CD4-positive, alpha-beta memory T cell (primary cell): ENCODE data around the gene XIST. TPM values are rescaled to one million over a fixed set of nuclear protein-coding genes. Genes with fewer than 3 reads are reported as not detected.

ENCODE experiments used
- CTCF ChIA-PET: fragments of 350-600 bp; sonication (Branson Sonifier 250); formaldehyde crosslinking; loops from one replicate; lab custom pipeline; 2021; ENCODE audit warnings: inconsistent platforms; ENCODE audit not compliant: partially characterized antibody; lab: Charles Lee
- POLR2A ChIA-PET: fragments of 350-600 bp; sonication (Branson Sonifier 250); formaldehyde crosslinking; loops from one replicate; lab custom pipeline; 2021; ENCODE audit not compliant: partially characterized antibody; lab: Charles Lee
- DNase-seq, 5 donors: peaks; one replicate each; pipeline versions ENCODE4 v3.0.0 to v3.0.0-alpha.2; 2020 to 2022; ENCODE audit warnings: mixed read lengths in 1 of 5
- H3K27ac ChIP-seq: one replicate; pipeline ENCODE4 v1.7.0; 2013; ENCODE audit warnings: low read depth, low read length
- H3K27me3 ChIP-seq: 2 replicates; pipeline ENCODE4 v1.7.0; 2013; ENCODE audit warnings: mild to moderate bottlenecking, low read length, moderate library complexity; ENCODE audit not compliant: insufficient read depth
- H3K36me3 ChIP-seq: 2 replicates; pipeline ENCODE4 v1.7.0; 2013; ENCODE audit warnings: mild to moderate bottlenecking, low read length, moderate library complexity; ENCODE audit not compliant: insufficient read depth
- H3K4me1 ChIP-seq: 2 replicates; pipeline ENCODE4 v1.7.0; 2013; ENCODE audit warnings: mild to moderate bottlenecking, low read length, moderate library complexity; ENCODE audit not compliant: insufficient read depth
- H3K4me3 ChIP-seq, 2 donors: one replicate each; pipeline ENCODE4 v1.7.0; 2013; ENCODE audit warnings: low read length in 2 of 2, mild to moderate bottlenecking in 1 of 2
- H3K9me3 ChIP-seq, 2 donors: one replicate each; pipeline ENCODE4 v1.7.0; 2013; ENCODE audit warnings: low read length in 2 of 2, control low read depth in 1 of 2; ENCODE audit not compliant: control insufficient read depth in 1 of 2
- H3K27ac Mint-ChIP-seq, 7 donors: one replicate each; pipeline ENCODE4 v1.8.0; 2020 to 2021; ENCODE audit warnings: mixed read lengths in 7 of 7, mild to moderate bottlenecking in 6 of 7, inconsistent platforms in 3 of 7, moderate library complexity in 3 of 7
- H3K27me3 Mint-ChIP-seq, 2 donors: one replicate each; pipeline ENCODE4 v1.8.0; 2020 to 2021; ENCODE audit warnings: mixed read lengths in 2 of 2
- H3K36me3 Mint-ChIP-seq, 2 donors: one replicate each; pipeline ENCODE4 v1.8.0; 2020 to 2021; ENCODE audit warnings: mixed read lengths in 2 of 2, inconsistent platforms in 1 of 2, mild to moderate bottlenecking in 1 of 2
- H3K4me1 Mint-ChIP-seq, 4 donors: one replicate each; pipeline ENCODE4 v1.8.0; 2020 to 2021; ENCODE audit warnings: mixed read lengths in 4 of 4, mild to moderate bottlenecking in 1 of 4
- H3K4me3 Mint-ChIP-seq, 8 donors: one replicate each; pipeline ENCODE4 v1.8.0; 2020 to 2021; ENCODE audit warnings: mixed read lengths in 8 of 8, mild to moderate bottlenecking in 7 of 8, moderate library complexity in 6 of 8, inconsistent platforms in 3 of 8
- H3K9me3 Mint-ChIP-seq, 8 donors: one replicate each; pipeline ENCODE4 v1.8.0; 2020 to 2021; ENCODE audit warnings: mixed read lengths in 8 of 8, mild to moderate bottlenecking in 5 of 8, inconsistent platforms in 3 of 8, moderate library complexity in 1 of 8
- intact Hi-C: fragments of 100-400 bp; cut with micrococcal nuclease; formaldehyde crosslinking; loops from one replicate; pipeline ENCODE4 v1.15.1; 2023
- polyA plus RNA-seq, 2 donors: library from polyadenylated mRNA; unstranded; fragments of 300-500 nt; fragmentation: Illumina TruSeq; gene quantifications; one replicate each; pipeline ENCODE4 v1.2.3, GENCODE V29; 2021
- total RNA-seq, 2 experiments: library from RNA; stranded (reverse); gene quantifications; one replicate each; pipeline ENCODE4 v1.2.3, GENCODE V29; 2021

XIST gene
- total and polyA plus RNA-seq, 4 experiments from 2014 or later: 8.1 to 13.0 TPM; not detected in 2

DNA sequence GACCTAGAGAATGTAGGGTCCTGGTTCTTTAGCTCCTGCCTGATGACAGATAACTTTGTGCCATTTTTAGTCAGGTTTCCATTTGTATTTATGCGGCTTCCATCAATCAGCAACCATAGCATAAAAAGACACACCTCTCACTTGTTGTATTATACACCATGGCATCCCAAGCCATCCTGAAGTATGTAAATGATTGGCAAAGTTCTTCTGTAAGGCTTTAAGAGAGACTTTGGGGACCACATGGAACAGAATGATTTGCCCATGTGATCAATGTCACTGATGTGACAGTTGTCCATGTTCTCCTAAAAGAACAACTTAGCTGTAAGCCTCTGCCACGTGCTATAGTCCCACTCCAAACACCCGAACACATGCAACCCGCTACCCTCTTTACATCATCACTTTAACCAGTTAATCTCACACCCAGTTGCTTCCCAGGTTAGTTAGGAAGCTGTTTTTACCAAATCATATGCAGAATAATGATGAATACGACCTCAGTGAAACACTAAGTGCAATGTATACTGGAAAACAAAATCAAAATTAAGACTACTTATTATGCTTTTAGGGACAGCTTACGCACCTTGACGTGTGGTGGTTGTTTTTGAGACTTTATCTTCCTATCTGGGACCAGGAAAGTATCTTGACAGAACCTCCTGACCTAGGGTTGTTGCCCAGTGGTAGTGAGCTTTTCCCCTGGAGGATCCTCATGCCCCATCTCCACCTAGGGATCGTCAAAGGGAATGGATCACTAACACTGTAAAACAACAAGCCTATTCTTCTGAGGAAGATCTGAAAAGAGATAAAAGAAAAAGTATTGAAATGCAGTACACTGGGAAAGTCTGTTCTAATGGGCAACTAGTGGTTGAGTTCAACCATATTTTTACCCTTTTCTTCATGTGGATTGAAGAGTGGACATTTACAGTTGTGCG lies 21.8 kb downstream of the XIST start:
- H3K9me3 ChIP-seq: no peaks in the 10 kb centered on the region
- no peaks in the 10 kb centered on the region for H3K4me1 ChIP-seq
- H3K27me3 ChIP-seq: no peaks in the 10 kb centered on the region
- no peak overlapping the region for H3K4me3 ChIP-seq
- Mint-ChIP-seq H3K36me3 (peaks cover 0 to 26% of the 10 kb centered on the region in 2 donors), H3K4me1 (peaks cover 0 to 20% (median 1%) of the 10 kb centered on the region in 4 donors), H3K27ac (no peak overlapping the region), H3K9me3 (no peaks in the 10 kb centered on the region), H3K4me3 (no peak overlapping the region), H3K27me3 (peaks cover 3 to 4% of the 10 kb centered on the region in 2 donors)
- DNase-seq: no peak
- no peak overlapping the region for H3K27ac ChIP-seq
- H3K36me3 ChIP-seq: no peaks in the 10 kb centered on the region
- POLR2A ChIA-PET: no interaction called here
- intact Hi-C loops: no loop called here
- CTCF ChIA-PET: no interaction called here

DNA sequence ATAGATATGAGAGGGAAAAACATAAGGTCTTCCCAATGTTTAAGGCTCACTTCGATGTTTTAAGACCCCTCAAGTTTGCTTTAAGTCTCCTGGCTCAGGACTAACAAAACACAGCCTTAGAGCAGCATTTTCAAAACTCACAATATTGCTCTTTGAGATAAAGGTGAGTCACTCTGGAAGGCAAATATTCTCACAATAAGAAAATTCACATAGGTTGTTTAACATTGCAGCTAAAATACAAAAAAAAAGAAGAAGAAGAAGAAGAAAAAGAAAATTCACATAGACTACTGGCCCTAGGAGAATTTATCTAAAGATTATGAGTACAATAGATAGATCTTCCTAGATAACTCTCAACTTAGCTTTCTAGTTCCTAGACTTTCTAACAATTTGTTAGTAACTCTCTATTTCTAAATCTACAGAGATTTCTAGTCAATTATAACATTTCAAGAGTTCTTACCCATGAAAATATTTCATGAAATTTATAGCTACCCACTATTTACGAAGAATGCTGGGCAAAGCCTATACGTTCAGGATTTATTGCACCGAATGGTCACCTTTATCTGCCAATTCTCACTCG lies 22.5 kb downstream of the XIST start:
- no peak overlapping the region for H3K27ac ChIP-seq
- H3K4me1 Mint-ChIP-seq: peaks cover 0 to 20% (median 1%) of the 10 kb centered on the region in 4 donors
- ChIA-PET CTCF (no interaction called here), POLR2A (no interaction called here)
- H3K9me3 Mint-ChIP-seq: no peaks in the 10 kb centered on the region
- H3K4me1 ChIP-seq: no peaks in the 10 kb centered on the region
- peaks cover 0 to 26% of the 10 kb centered on the region in 2 donors for H3K36me3 Mint-ChIP-seq
- H3K27ac Mint-ChIP-seq: no peak overlapping the region
- no peaks in the 10 kb centered on the region for H3K9me3 ChIP-seq
- intact Hi-C loops: no loop called here
- no peak for DNase-seq
- H3K27me3 Mint-ChIP-seq: peaks cover 2 to 3% of the 10 kb centered on the region in 2 donors
- H3K4me3 Mint-ChIP-seq: no peak overlapping the region
- H3K36me3 ChIP-seq: no peaks in the 10 kb centered on the region
- no peak overlapping the region for H3K4me3 ChIP-seq
- H3K27me3 ChIP-seq: no peaks in the 10 kb centered on the region

DNA sequence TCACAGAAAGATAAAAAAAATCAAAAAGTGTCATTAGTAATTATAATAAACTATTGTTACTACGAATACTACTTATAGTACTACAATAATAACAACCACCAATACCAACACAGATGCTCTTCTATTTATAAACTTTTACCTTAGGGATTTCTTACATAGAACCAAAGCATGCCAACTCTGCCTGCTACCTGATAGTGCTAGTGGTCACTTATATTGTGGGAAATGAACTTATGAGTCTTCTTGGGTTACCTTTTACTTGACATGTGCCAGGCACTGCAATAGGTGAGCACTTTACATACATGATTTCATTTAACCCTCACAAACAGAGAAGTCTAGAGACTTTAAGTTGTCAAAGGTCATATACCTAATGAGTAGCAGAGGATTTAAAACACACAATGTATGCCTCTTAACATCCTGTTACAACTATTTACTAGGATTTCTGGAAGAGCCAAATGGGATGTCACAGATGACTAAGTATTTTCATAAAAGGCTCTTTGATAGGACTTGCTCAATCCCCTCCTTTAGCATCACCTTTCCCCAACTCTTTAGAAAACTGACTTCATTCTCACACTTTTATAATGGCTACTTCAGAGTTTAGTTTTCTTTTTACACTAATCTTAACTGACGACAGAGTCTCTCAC lies 24.3 kb downstream of the XIST start:
- ChIA-PET CTCF (no interaction called here), POLR2A (no interaction called here)
- Mint-ChIP-seq H3K9me3 (no peaks in the 10 kb centered on the region), H3K27ac (no peak overlapping the region), H3K36me3 (peaks cover 0 to 30% of the 10 kb centered on the region in 2 donors), H3K4me1 (peaks cover 0 to 18% (median 1%) of the 10 kb centered on the region in 4 donors), H3K27me3 (peaks cover 1 to 4% of the 10 kb centered on the region in 2 donors), H3K4me3 (no peak overlapping the region)
- Histone ChIP-seq H3K4me1 (no peaks in the 10 kb centered on the region), H3K27me3 (no peaks in the 10 kb centered on the region), H3K9me3 (no peaks in the 10 kb centered on the region), H3K27ac (no peak overlapping the region), H3K4me3 (no peak overlapping the region), H3K36me3 (no peaks in the 10 kb centered on the region)
- no peak for DNase-seq
- intact Hi-C loops: no loop called here

DNA sequence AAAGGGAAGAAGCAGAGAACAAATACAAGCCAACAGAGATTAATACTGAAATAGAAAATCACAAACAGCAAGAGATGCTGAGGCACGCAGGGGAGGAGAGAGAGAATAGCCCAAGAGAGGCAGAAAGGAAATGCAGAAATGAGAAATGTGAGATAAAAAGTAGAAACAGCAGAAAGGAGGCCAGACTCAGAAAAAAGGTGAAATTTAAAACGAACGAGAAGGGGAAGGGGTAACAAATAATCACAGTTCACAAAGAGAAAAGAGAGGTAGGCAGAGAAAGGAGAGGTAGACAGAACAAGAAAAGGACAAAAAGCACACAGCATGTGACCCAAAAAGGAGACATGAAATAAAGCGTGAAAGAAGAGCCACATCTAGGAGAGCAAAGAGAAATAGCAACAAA lies 25.1 kb downstream of the XIST start:
- intact Hi-C loops: no loop called here
- CTCF ChIA-PET: no interaction called here

DNA sequence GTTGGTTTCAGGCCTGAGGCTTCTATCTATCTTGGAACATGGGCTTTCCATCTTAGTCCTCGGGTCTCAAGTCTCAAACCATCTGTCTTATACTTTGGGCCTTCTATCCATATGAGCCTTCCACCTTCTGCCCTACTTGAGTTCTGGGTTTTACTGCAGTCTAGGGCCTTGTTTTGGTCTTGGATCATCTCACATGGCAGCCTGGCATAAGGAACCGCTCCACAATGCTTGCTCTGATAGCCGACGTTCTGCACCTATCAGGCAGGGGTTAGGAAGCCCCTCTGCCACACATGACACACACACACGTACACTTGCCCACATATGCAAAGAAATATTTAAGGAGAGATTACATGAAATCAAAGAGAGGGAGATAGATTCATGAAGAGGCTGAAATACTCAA lies 25.5 kb downstream of the XIST start:
- no peak overlapping the region for H3K27ac Mint-ChIP-seq
- H3K9me3 Mint-ChIP-seq: no peaks in the 10 kb centered on the region

More for the DNA sequence above, 25.1 kb downstream of the XIST start:
- no peaks in the 10 kb centered on the region for H3K9me3 ChIP-seq
- no peaks in the 10 kb centered on the region for H3K36me3 ChIP-seq
- POLR2A ChIA-PET: no interaction called here
- H3K4me1 ChIP-seq: no peaks in the 10 kb centered on the region
- DNase-seq: no peak
- no peak overlapping the region for H3K4me3 ChIP-seq
- H3K27ac ChIP-seq: no peak overlapping the region
- H3K9me3 Mint-ChIP-seq: no peaks in the 10 kb centered on the region
- no peak overlapping the region for H3K4me3 Mint-ChIP-seq
- peaks cover 0 to 25% of the 10 kb centered on the region in 2 donors for H3K36me3 Mint-ChIP-seq
- H3K27ac Mint-ChIP-seq: no peak overlapping the region
- H3K27me3 Mint-ChIP-seq: peaks cover 1 to 4% of the 10 kb centered on the region in 2 donors
- no peaks in the 10 kb centered on the region for H3K27me3 ChIP-seq
- H3K4me1 Mint-ChIP-seq: peaks cover 0 to 18% (median 1%) of the 10 kb centered on the region in 4 donors

DNA sequence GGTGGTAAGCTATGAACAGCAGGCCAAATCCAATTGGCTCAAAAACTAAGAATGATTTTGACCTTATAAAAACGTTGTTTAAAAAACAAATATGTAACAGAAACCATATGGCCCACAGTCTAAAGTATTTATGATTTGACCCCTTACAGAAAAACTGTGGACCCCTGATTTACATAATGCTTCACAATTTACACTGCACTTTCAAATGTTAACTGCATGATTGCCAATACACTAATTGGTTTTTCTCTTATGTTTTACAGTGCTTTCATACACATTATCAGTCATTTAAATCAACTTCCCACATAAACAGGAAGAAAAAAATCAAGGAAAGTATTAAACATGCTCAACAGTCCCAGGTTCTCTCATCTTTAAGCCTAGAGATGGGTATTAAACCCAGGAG lies 26.9 kb downstream of the XIST start:
- ChIA-PET CTCF (no interaction called here), POLR2A (no interaction called here)
- no peaks in the 10 kb centered on the region for H3K4me1 ChIP-seq
- intact Hi-C loops: no loop called here
- H3K27me3 Mint-ChIP-seq: peaks cover 2% of the 10 kb centered on the region in 2 donors
- H3K36me3 ChIP-seq: no peaks in the 10 kb centered on the region
- H3K27ac Mint-ChIP-seq: no peak overlapping the region
- no peaks in the 10 kb centered on the region for H3K9me3 Mint-ChIP-seq
- H3K4me1 Mint-ChIP-seq: peaks cover 0 to 14% (median 0%) of the 10 kb centered on the region in 4 donors
- H3K27me3 ChIP-seq: no peaks in the 10 kb centered on the region
- H3K9me3 ChIP-seq: no peaks in the 10 kb centered on the region
- H3K27ac ChIP-seq: no peak overlapping the region
- peaks cover 0 to 37% of the 10 kb centered on the region in 2 donors for H3K36me3 Mint-ChIP-seq
- no peak overlapping the region for H3K4me3 ChIP-seq
- no peak overlapping the region for H3K4me3 Mint-ChIP-seq
- DNase-seq: no peak

More for the DNA sequence above, 25.5 kb downstream of the XIST start:
- no peaks in the 10 kb centered on the region for H3K9me3 ChIP-seq
- ChIA-PET POLR2A (no interaction called here), CTCF (no interaction called here)
- no peak overlapping the region for H3K4me3 ChIP-seq
- no peaks in the 10 kb centered on the region for H3K27me3 ChIP-seq
- intact Hi-C loops: no loop called here
- H3K4me3 Mint-ChIP-seq: no peak overlapping the region
- peaks cover 1 to 4% of the 10 kb centered on the region in 2 donors for H3K27me3 Mint-ChIP-seq
- H3K4me1 ChIP-seq: no peaks in the 10 kb centered on the region
- no peaks in the 10 kb centered on the region for H3K36me3 ChIP-seq
- no peak for DNase-seq
- H3K27ac ChIP-seq: no peak overlapping the region
- H3K4me1 Mint-ChIP-seq: peaks cover 0 to 18% (median 1%) of the 10 kb centered on the region in 4 donors
- peaks cover 0 to 26% of the 10 kb centered on the region in 2 donors for H3K36me3 Mint-ChIP-seq

DNA sequence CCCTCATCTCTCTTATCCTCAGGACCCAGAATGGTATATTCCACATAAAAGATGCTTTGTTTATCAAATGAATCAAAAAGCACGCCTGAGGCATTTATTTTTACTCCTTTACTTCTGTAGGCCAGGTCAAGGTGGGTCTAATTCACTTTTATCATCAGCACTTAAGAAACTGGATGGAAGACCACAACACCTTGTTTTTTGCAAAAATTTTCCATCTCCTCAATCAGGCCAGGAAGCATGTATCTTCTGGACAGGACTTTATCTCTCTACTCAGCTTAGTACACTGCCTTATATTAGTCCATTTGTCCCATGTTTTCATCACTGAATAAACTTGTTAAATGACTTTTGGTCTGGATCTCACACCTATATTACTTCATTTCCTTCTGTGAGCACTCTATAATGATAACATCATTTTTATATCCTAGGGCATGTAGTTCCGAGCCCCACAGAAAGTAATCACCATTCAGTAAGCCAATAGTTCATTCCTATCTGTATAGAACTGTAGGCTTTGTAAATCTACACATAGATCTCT lies 29.0 kb downstream of the XIST start:
- DNase-seq: no peak
- CTCF ChIA-PET: no interaction called here
- POLR2A ChIA-PET: no interaction called here
- Histone ChIP-seq H3K36me3 (no peaks in the 10 kb centered on the region), H3K4me3 (no peak overlapping the region), H3K4me1 (no peaks in the 10 kb centered on the region), H3K9me3 (no peaks in the 10 kb centered on the region), H3K27me3 (no peaks in the 10 kb centered on the region), H3K27ac (no peak overlapping the region)
- Mint-ChIP-seq H3K27ac (no peak overlapping the region), H3K36me3 (peaks cover 0 to 33% of the 10 kb centered on the region in 2 donors), H3K4me1 (peaks cover 0 to 14% (median 0%) of the 10 kb centered on the region in 4 donors), H3K9me3 (no peaks in the 10 kb centered on the region), H3K27me3 (peaks cover 1 to 2% of the 10 kb centered on the region in 2 donors), H3K4me3 (no peak overlapping the region)
- intact Hi-C loops: no loop called here
